Panc1 (cell line): ENCODE measurements around the gene PTPN9. TPM values are rescaled to one million over a fixed set of nuclear protein-coding genes. Genes with fewer than 3 reads are reported as not detected.

Source experiments
- ATAC-seq: fragments of 200-7000 bp; cut with Tn5 transposase; 2 replicates; pipeline ENCODE4 v1.9.1; 2020; ENCODE audit warnings: mild to moderate bottlenecking, moderate library complexity
- BruUV-seq: library from RNA; stranded (reverse); fragments of 400-500 nt; replicated peaks from 2 replicates; lab custom pipeline; 2021; lab: Mats Ljungman, UMichigan
- CTCF ChIA-PET: fragments of 300-600 bp; sonication (Branson Sonifier 250); formaldehyde crosslinking; loops from one replicate; lab custom pipeline; 2022; ENCODE audit warnings: antibody characterized with exemption; lab: Charles Lee
- POLR2A ChIA-PET: fragments of 300-600 bp; sonication (Branson Sonifier 250); formaldehyde crosslinking; loops from one replicate; lab custom pipeline; 2022; ENCODE audit warnings: antibody characterized with exemption; lab: Charles Lee
- DNase-seq: peaks from one replicate; pipeline ENCODE4 v3.0.0-alpha.2; 2010; ENCODE audit warnings: low read depth, low spot score
- H3K27ac ChIP-seq: 2 replicates; pipeline ENCODE4 v1.5.1; 2011; ENCODE audit warnings: mild to moderate bottlenecking, low read length, inconsistent platforms
- H3K27me3 ChIP-seq: fragments of 200-500 bp; sonication (Bioruptor generic); 2 replicates; pipeline ENCODE4 v1.6.0; 2014; ENCODE audit warnings: low read length, inconsistent platforms; ENCODE audit not compliant: control insufficient read depth, insufficient read depth
- H3K36me3 ChIP-seq: fragments of 200-500 bp; sonication (Bioruptor generic); 2 replicates; pipeline ENCODE4 v1.5.1; 2014; ENCODE audit warnings: inconsistent platforms, mild to moderate bottlenecking, low read length, moderate library complexity; ENCODE audit not compliant: control insufficient read depth, insufficient read depth
- H3K4me1 ChIP-seq: 2 replicates; pipeline ENCODE4 v1.5.1; 2011; ENCODE audit warnings: inconsistent platforms, mild to moderate bottlenecking, low read length, moderate library complexity; ENCODE audit not compliant: control insufficient read depth, insufficient read depth
- H3K4me3 ChIP-seq, 2 experiments: 2 replicates each; pipeline ENCODE4 v1.5.1; 2011 to 2012; ENCODE audit warnings: low read depth in 2 of 2, low read length in 2 of 2, mild to moderate bottlenecking in 2 of 2, inconsistent platforms in 1 of 2, moderate library complexity in 1 of 2
- H3K9me3 ChIP-seq: fragments of 200-500 bp; sonication (Bioruptor generic); 2 replicates; pipeline ENCODE4 v1.5.1; 2014; ENCODE audit warnings: low read depth, mild to moderate bottlenecking, inconsistent platforms, low read length, moderate library complexity; ENCODE audit not compliant: control insufficient read depth, insufficient read depth
- POLR2AphosphoS5 ChIP-seq: IDR thresholded peaks from 2 replicates; pipeline ENCODE4 v1.6.1; 2012; ENCODE audit warnings: mild to moderate bottlenecking, low read depth, low read length, moderate library complexity
- SIN3A ChIP-seq: IDR thresholded peaks from 2 replicates; pipeline ENCODE4 v1.6.1; 2012; ENCODE audit warnings: low read depth, mild to moderate bottlenecking, low read length, moderate library complexity, borderline replicate concordance; ENCODE audit not compliant: insufficient read depth
- TCF7L2 ChIP-seq: IDR thresholded peaks from 2 replicates; pipeline ENCODE4 v1.6.1; 2011; ENCODE audit warnings: mild to moderate bottlenecking, low read depth, low read length, inconsistent platforms
- in situ Hi-C: cut with HindIII; loops from 2 replicates; pipeline ENCODE4 v1.10.0; 2016; ENCODE audit warnings: low sequenced_read_pairs, low pct_unique_long_range_greater_than_20kb
- intact Hi-C: fragments of 100-400 bp; cut with micrococcal nuclease; formaldehyde crosslinking; loops from one replicate; pipeline ENCODE4 v1.10.0; 2022; ENCODE audit not compliant: unreplicated experiment
- total RNA-seq: library from RNA; stranded (reverse); gene quantifications from one replicate; pipeline ENCODE4 v1.2.1, GENCODE V29; 2021; ENCODE audit not compliant: unreplicated experiment
- TF ChIP-seq, protein P1 (sequence below), 2 experiments: IDR thresholded peaks; 2 replicates each; pipeline ENCODE4 v1.6.1; 2011 to 2012; ENCODE audit warnings: low read depth in 2 of 2, control low read depth in 1 of 2, low read length in 1 of 2, mild to moderate bottlenecking in 1 of 2, moderate library complexity in 1 of 2; ENCODE audit not compliant: insufficient read depth in 1 of 2
- TF ChIP-seq, protein P2 (sequence below): fragments of 450-650 bp; IDR thresholded peaks from 2 replicates; pipeline ENCODE4 v1.5.1; 2017; ENCODE audit warnings: mild to moderate bottlenecking

The PTPN9 gene
- total RNA-seq, 1 experiment from 2014 or later = 38.4 TPM

DNA sequence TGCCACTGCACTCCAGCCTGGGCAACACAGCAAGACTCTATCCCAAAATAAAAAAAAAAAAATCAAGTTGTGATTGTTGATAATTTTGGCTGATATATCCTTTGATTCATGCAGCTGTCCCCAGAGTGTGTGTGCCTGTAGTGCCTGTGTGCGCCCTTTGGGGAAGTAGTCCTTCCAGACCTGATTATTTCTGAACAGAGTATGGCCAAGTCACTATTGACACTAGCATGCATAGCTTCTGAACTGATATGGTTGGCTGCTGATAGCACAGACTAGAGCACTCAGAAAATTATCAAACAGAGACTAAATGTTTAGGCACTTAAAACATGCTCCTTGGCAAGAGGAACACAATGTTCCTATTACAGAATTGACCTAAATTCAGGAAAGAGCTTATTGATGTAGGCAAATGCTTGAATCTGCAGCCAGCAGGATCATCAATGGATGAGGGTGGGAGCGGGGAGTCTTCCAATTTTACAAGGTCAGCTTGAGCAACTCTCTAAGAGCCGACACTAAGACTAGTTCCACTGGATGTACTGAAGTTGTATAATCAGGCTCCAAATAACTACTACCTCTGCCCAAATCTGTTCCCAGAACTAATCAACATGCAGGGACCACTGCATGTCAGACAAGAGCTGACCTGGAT lies 17.7 kb upstream of the PTPN9 start:
- intact Hi-C loops = no loop called here
- CTCF ChIA-PET = no interaction called here
- no TSS peak for BruUV-seq

DNA sequence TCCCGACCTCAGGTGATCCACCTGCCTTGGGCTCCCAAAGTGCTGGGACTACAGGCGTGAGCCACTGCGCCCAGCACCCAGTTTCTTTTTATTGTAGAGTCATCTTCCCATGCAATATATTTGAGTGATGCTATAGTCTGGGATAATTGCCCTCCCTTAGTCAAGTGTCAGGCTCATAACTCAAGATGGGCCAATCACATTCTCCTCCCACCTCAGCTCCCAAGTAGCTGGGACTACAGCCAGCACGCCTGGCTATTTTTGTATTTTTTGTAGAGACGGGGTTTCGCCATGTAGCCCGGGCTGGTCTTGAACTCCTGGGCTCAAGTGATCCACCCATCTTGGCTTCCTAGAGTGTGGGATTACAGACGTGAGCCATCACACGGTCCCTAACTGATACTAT lies 15.2 kb upstream of the PTPN9 start:
- ATAC-seq = no peak
- Histone ChIP-seq H3K4me1 (no peaks in the 10 kb centered on the region), H3K27ac (no peak overlapping the region), H3K4me3 (no peak overlapping the region), H3K9me3 (no peaks in the 10 kb centered on the region), H3K36me3 (peaks cover 4% of the 10 kb centered on the region), H3K27me3 (no peaks in the 10 kb centered on the region)
- in situ Hi-C loops (no loop called here), intact Hi-C loops (no loop called here)
- ChIA-PET CTCF (no interaction called here), POLR2A (no interaction called here)
- DNase-seq = no peak
- TF ChIP-seq POLR2AphosphoS5 (no peak), TCF7L2 (no peak), SIN3A (no peak)
- TF ChIP-seq, protein P1, sequence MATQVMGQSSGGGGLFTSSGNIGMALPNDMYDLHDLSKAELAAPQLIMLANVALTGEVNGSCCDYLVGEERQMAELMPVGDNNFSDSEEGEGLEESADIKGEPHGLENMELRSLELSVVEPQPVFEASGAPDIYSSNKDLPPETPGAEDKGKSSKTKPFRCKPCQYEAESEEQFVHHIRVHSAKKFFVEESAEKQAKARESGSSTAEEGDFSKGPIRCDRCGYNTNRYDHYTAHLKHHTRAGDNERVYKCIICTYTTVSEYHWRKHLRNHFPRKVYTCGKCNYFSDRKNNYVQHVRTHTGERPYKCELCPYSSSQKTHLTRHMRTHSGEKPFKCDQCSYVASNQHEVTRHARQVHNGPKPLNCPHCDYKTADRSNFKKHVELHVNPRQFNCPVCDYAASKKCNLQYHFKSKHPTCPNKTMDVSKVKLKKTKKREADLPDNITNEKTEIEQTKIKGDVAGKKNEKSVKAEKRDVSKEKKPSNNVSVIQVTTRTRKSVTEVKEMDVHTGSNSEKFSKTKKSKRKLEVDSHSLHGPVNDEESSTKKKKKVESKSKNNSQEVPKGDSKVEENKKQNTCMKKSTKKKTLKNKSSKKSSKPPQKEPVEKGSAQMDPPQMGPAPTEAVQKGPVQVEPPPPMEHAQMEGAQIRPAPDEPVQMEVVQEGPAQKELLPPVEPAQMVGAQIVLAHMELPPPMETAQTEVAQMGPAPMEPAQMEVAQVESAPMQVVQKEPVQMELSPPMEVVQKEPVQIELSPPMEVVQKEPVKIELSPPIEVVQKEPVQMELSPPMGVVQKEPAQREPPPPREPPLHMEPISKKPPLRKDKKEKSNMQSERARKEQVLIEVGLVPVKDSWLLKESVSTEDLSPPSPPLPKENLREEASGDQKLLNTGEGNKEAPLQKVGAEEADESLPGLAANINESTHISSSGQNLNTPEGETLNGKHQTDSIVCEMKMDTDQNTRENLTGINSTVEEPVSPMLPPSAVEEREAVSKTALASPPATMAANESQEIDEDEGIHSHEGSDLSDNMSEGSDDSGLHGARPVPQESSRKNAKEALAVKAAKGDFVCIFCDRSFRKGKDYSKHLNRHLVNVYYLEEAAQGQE (IDR thresholded peaks at IDR 0.05; ENCODE audit: insufficient read depth in 1 of 2, low read depth in 2 of 2, low read length in 1 of 2) = no peak
- TF ChIP-seq, protein P2, sequence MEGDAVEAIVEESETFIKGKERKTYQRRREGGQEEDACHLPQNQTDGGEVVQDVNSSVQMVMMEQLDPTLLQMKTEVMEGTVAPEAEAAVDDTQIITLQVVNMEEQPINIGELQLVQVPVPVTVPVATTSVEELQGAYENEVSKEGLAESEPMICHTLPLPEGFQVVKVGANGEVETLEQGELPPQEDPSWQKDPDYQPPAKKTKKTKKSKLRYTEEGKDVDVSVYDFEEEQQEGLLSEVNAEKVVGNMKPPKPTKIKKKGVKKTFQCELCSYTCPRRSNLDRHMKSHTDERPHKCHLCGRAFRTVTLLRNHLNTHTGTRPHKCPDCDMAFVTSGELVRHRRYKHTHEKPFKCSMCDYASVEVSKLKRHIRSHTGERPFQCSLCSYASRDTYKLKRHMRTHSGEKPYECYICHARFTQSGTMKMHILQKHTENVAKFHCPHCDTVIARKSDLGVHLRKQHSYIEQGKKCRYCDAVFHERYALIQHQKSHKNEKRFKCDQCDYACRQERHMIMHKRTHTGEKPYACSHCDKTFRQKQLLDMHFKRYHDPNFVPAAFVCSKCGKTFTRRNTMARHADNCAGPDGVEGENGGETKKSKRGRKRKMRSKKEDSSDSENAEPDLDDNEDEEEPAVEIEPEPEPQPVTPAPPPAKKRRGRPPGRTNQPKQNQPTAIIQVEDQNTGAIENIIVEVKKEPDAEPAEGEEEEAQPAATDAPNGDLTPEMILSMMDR = no peak
- no TSS peak for BruUV-seq

More for the DNA sequence above, 17.7 kb upstream of the PTPN9 start:
- in situ Hi-C loops = no loop called here
- Histone ChIP-seq H3K27ac (no peak overlapping the region), H3K4me3 (no peak overlapping the region), H3K36me3 (peaks cover 9% of the 10 kb centered on the region), H3K9me3 (no peaks in the 10 kb centered on the region), H3K27me3 (no peaks in the 10 kb centered on the region), H3K4me1 (no peaks in the 10 kb centered on the region)
- TF ChIP-seq TCF7L2 (no peak), POLR2AphosphoS5 (no peak), SIN3A (no peak)
- TF ChIP-seq, protein P2 = no peak
- TF ChIP-seq, protein P1 (IDR thresholded peaks at IDR 0.05; ENCODE audit: insufficient read depth in 1 of 2, low read depth in 2 of 2, low read length in 1 of 2) = no peak
- POLR2A ChIA-PET = no interaction called here
- no peak for DNase-seq
- ATAC-seq = no peak
